ENCODE results near the gene GABBR2. TPM values are rescaled to one million over a fixed set of nuclear protein-coding genes. Genes with fewer than 3 reads are reported as not detected.

The GABBR2 gene
- total RNA-seq, 4 donors from 2014 or later: 0.32 to 1.7 TPM; not detected in 2

GRCh38 chr9:98577446-98577845, 131.3 kb downstream of the GABBR2 start:
- Histone ChIP-seq H3K27ac (no peak overlapping the region), H3K4me3 (no peak overlapping the region), H3K27me3 (peaks cover 16% of the 10 kb centered on the region), H3K36me3 (no peaks in the 10 kb centered on the region), H3K9me3 (no peaks in the 10 kb centered on the region), H3K4me1 (no peaks in the 10 kb centered on the region)
- DNase-seq (ENCODE audit: low spot score in 2 of 2): no peak
- 86% methylated on average over 3 of the region's 3 CpGs for WGBS
- TF ChIP-seq CTCF (IDR thresholded peaks at IDR 0.05) (no peak), EP300 (IDR thresholded peaks at IDR 0.05) (no peak)

- Histone ChIP-seq H3K4me3 (no peak overlapping the region), H3K27me3 (peaks cover 16% of the 10 kb centered on the region), H3K4me1 (no peaks in the 10 kb centered on the region), H3K27ac (no peak overlapping the region), H3K9me3 (no peaks in the 10 kb centered on the region), H3K36me3 (no peaks in the 10 kb centered on the region)
- WGBS: 82% methylated on average over 3 of the region's 3 CpGs
- DNase-seq (ENCODE audit: low spot score in 2 of 2): no peak
- TF ChIP-seq EP300 (IDR thresholded peaks at IDR 0.05) (no peak), POLR2AphosphoS5 (IDR thresholded peaks at IDR 0.05) (no peak), POLR2A (IDR thresholded peaks at IDR 0.05) (no peak), CTCF (IDR thresholded peaks at IDR 0.05) (no peak)
These were observed 131.9 kb downstream of the GABBR2 start for GRCh38 chr9:98576859-98577258.

DNA sequence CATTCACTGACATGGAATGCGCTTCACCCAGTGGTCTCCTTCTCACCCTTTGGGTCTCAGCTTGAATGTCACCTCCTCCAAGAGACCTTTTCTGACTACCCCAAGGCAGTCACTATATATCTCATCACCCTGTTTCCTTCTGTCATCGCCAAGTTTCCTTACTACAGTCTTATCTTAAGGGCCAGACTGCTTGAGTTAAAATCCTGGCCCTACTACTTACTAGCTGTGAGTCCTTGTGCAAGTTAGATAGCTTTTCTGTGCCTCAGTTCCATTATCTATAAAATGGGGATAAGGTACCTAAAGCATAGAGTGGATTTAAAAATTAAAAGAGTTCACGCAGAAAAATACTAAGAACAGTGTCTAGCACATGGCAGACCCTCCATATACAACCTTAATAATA, 132.4 kb downstream of the GABBR2 start:
- Histone ChIP-seq H3K4me3 (no peak overlapping the region), H3K9me3 (no peaks in the 10 kb centered on the region), H3K27me3 (peaks cover 16% of the 10 kb centered on the region), H3K27ac (no peak overlapping the region), H3K4me1 (no peaks in the 10 kb centered on the region), H3K36me3 (no peaks in the 10 kb centered on the region)
- WGBS: 84% methylated on average over 3 of the region's 3 CpGs
- DNase-seq (ENCODE audit: low spot score in 2 of 2): no peak
- no peak for TF ChIP-seq CTCF (IDR thresholded peaks at IDR 0.05)
- no peak for TF ChIP-seq POLR2AphosphoS5 (IDR thresholded peaks at IDR 0.05)
- TF ChIP-seq EP300 (IDR thresholded peaks at IDR 0.05): no peak
- no peak for TF ChIP-seq POLR2A (IDR thresholded peaks at IDR 0.05)

GRCh38 chr9:98575379-98576346, 133.1 kb downstream of the GABBR2 start:
- no peak for DNase-seq (ENCODE audit: low spot score in 2 of 2)
- no peak overlapping the region for H3K4me3 ChIP-seq
- no peak overlapping the region for H3K27ac ChIP-seq
- H3K36me3 ChIP-seq: no peaks in the 10 kb centered on the region
- H3K4me1 ChIP-seq: no peaks in the 10 kb centered on the region
- TF ChIP-seq POLR2A (IDR thresholded peaks at IDR 0.05) (no peak), EP300 (IDR thresholded peaks at IDR 0.05) (no peak), CTCF (IDR thresholded peaks at IDR 0.05) (no peak), POLR2AphosphoS5 (IDR thresholded peaks at IDR 0.05) (no peak)
- H3K27me3 ChIP-seq: peaks cover 16% of the 10 kb centered on the region
- H3K9me3 ChIP-seq: no peaks in the 10 kb centered on the region
- WGBS: 74% methylated on average over 13 of the region's 13 CpGs

DNA sequence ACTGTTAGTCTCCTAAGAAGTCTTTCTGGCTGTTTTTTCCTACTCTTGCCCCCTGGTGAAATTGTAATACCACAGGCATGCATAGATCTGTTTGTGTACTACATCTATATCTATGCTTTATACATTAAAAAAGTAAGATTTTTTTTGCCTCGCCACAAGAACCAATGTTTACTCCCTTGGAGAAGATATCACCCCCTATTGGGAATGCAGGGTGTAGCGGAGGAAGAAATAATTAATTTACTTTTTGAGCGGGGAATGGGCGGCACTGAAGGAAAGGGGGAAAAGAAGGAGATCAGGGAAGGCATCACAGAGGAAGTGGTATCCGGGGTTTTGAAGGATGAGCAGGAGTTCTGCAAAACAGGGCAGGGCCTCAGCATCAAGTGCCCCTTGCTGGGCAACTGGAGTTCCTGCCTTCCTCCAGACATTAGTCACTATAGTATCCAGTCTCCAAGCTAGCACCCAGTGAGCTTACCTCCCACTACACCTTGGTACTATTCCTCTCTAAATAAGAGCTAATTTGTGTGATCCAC, 134.9 kb downstream of the GABBR2 start:
- no peak overlapping the region for H3K27ac ChIP-seq
- H3K4me1 ChIP-seq: no peaks in the 10 kb centered on the region
- DNase-seq (ENCODE audit: low spot score in 2 of 2): no peak
- H3K36me3 ChIP-seq: no peaks in the 10 kb centered on the region
- peaks cover 13% of the 10 kb centered on the region for H3K27me3 ChIP-seq
- 87% methylated on average over 5 of the region's 5 CpGs for WGBS
- no peak overlapping the region for H3K4me3 ChIP-seq
- H3K9me3 ChIP-seq: no peaks in the 10 kb centered on the region
- TF ChIP-seq CTCF (IDR thresholded peaks at IDR 0.05) (no peak), EP300 (IDR thresholded peaks at IDR 0.05) (no peak), POLR2AphosphoS5 (IDR thresholded peaks at IDR 0.05) (no peak), POLR2A (IDR thresholded peaks at IDR 0.05) (no peak)

Data from suprapubic skin (tissue), 4 donors.